Epidermal melanocyte (primary cell): ENCODE data around the gene CDK10.
A peak's percentile ranks its signal among the peaks of the same experiment; 100 is the strongest.

Experiments
- DNase-seq: peaks from one replicate; pipeline ENCODE4 v3.0.0; 2011; ENCODE audit warnings: low spot score; ENCODE audit not compliant: insufficient read length

The CDK10 gene

GRCh38 chr16:89733322-89733721, 46.8 kb downstream of the CDK10 start:
- DNase-seq, result no peak

GRCh38 chr16:89733792-89734191, 47.3 kb downstream of the CDK10 start:
- no peak for DNase-seq

DNA sequence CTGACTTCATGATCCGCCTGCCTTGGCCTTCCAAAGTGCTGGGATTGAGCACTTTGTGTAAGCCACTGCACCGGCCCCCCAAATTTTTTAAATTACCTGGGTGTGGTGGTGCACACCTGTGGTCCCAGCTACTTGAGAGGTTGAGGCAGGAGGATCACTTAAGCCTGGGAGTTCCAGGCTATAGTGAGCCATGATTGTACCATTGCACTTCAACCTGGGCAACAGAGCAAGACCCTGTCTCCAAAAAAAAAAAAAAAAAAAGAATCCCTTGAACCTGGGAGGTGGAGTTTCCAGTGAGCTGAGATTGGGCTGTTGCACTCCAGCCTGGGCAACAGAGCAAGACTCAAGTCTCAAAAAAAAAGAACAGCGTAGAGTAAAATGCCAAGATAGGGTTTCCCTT, 50.1 kb downstream of the CDK10 start:
- no peak for DNase-seq

- DNase-seq, result peak; percentile 43
Measured at GRCh38 chr16:89737341-89738071, 51.0 kb downstream of the CDK10 start.

GRCh38 chr16:89738072-89738377, 51.5 kb downstream of the CDK10 start:
- no peak for DNase-seq

GRCh38 chr16:89738538-89739317, 52.2 kb downstream of the CDK10 start:
- DNase-seq, result no peak

DNA sequence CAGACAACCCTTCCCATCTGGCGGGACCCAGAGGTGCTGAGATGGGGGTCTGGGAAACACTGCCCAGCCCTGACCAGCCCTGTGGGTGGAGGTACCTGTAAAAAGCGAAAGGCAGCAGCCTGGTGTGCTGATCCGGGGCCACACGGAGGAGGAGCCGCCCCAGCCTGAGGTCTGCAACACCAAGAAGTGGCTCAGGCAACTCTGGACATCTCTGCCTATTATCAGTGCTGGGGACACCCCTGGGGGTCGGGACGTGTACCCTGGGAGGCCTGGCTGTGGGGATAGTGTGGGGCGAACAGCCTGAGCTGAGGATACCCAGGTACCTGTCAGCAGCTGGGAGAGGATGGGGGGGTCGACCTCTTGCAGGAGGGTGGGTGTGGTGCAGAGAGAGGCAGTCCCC, 52.9 kb downstream of the CDK10 start:
- no peak for DNase-seq

DNA sequence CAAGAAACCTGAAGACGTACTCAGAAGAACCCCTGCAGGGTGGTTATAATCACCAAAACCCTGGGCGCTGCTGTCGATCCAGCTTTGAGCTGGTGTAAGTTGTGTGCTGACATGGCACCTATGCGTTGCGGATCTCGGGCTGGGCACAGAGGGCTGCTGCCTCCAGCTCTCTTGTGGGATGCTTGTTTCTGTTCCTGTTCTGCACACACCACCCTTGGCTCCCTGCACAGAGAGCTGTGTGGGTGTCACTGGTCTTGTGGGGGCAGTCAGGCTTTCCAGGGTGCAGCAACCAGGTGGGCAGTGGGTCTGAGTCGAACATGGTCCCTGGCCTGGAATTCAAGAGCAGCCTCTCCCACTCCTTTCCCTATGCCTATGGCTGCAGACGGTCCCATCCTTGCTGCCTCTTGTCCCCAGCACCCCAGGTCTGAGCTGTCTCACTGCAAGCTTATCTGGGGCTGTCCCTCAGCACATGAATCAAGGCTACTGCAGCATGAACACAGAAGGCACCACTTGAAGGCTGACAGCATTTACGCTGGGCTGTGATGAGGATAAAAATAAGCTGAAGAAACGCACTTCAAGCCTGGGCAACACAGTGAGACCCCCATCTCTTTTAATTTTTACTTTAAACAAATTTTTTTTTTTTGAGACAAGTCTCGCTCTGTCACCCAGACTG, 55.0 kb downstream of the CDK10 start:
- no peak for DNase-seq

DNA sequence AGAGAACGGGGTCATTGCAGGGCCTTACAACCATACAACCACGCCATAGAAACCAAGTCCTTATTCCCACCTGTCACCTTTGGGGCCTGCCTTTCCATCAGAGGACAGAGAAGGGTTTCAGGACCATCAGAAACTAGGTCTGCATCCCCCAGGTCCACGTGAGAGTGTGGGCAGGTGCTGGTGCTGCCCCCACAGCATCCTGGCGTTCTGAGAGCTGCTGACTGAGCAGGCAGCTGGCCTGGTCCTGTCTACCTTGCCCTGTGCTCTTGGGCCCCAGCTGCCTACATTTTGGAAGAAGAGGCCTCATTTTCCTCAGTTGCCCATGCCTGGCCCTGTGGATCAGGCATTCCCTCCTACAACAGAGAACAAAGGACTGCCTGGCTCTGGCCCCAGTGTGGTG, 56.5 kb downstream of the CDK10 start:
- DNase-seq, result no peak

GRCh38 chr16:89744813-89745212, 58.3 kb downstream of the CDK10 start:
- DNase-seq, result no peak
